ENCODE data around the gene LIPA.

DNA sequence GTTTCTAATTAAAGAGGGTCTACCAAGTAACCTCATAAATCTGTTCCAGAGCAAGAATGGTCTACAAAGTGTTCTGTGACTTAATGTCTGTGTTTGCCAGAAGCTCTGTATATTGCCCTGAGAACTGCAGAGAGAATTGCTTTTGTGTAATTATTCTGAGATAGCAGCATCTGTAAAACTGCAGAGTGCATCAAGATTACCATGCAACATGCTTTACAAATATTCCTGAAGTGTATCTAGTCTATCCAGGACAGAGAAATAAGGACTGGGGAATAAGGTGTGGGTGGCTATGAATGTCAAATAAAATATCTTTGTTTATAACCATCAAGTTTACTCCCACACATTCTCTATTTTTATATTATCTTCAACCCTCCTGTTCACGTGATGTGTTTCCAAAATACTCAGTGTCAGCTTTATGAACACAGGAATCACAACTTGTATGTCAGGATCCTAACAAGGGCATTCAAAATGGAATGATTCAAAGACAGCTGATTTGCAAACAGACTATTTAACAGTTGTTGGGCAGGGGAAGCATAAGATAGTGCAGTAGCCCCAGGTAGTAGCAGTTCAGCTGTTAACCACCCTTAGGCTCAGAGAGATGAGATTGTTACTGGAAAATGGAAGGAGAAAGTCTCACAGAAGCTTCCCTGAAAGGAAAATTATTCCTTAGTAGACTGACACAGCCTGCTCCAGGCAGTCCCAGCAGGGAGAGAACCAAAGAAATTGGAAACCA, 15.3 kb upstream of the LIPA start:
- TF ChIP-seq, protein P1, sequence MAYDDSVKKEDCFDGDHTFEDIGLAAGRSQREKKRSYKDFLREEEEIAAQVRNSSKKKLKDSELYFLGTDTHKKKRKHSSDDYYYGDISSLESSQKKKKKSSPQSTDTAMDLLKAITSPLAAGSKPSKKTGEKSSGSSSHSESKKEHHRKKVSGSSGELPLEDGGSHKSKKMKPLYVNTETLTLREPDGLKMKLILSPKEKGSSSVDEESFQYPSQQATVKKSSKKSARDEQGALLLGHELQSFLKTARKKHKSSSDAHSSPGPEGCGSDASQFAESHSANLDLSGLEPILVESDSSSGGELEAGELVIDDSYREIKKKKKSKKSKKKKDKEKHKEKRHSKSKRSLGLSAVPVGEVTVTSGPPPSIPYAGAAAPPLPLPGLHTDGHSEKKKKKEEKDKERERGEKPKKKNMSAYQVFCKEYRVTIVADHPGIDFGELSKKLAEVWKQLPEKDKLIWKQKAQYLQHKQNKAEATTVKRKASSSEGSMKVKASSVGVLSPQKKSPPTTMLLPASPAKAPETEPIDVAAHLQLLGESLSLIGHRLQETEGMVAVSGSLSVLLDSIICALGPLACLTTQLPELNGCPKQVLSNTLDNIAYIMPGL (CRISPR knock-in tag; IDR thresholded peaks at IDR 0.05), result no peak
- TF ChIP-seq, protein P2, sequence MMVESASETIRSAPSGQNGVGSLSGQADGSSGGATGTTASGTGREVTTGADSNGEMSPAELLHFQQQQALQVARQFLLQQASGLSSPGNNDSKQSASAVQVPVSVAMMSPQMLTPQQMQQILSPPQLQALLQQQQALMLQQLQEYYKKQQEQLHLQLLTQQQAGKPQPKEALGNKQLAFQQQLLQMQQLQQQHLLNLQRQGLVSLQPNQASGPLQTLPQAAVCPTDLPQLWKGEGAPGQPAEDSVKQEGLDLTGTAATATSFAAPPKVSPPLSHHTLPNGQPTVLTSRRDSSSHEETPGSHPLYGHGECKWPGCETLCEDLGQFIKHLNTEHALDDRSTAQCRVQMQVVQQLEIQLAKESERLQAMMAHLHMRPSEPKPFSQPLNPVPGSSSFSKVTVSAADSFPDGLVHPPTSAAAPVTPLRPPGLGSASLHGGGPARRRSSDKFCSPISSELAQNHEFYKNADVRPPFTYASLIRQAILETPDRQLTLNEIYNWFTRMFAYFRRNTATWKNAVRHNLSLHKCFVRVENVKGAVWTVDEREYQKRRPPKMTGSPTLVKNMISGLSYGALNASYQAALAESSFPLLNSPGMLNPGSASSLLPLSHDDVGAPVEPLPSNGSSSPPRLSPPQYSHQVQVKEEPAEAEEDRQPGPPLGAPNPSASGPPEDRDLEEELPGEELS (CRISPR knock-in tag; IDR thresholded peaks at IDR 0.05), result no peak
- TF ChIP-seq ATF1 (CRISPR knock-in tag; IDR thresholded peaks at IDR 0.05), result no peak
- no peak for TF ChIP-seq JUN (CRISPR knock-in tag; IDR thresholded peaks at IDR 0.05)
- TF ChIP-seq NFE2L1 (CRISPR knock-in tag; IDR thresholded peaks at IDR 0.05), result no peak
- TF ChIP-seq, protein P3, sequence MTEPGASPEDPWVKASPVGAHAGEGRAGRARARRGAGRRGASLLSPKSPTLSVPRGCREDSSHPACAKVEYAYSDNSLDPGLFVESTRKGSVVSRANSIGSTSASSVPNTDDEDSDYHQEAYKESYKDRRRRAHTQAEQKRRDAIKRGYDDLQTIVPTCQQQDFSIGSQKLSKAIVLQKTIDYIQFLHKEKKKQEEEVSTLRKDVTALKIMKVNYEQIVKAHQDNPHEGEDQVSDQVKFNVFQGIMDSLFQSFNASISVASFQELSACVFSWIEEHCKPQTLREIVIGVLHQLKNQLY (CRISPR knock-in tag; IDR thresholded peaks at IDR 0.05), result no peak
- TF ChIP-seq, protein P4, sequence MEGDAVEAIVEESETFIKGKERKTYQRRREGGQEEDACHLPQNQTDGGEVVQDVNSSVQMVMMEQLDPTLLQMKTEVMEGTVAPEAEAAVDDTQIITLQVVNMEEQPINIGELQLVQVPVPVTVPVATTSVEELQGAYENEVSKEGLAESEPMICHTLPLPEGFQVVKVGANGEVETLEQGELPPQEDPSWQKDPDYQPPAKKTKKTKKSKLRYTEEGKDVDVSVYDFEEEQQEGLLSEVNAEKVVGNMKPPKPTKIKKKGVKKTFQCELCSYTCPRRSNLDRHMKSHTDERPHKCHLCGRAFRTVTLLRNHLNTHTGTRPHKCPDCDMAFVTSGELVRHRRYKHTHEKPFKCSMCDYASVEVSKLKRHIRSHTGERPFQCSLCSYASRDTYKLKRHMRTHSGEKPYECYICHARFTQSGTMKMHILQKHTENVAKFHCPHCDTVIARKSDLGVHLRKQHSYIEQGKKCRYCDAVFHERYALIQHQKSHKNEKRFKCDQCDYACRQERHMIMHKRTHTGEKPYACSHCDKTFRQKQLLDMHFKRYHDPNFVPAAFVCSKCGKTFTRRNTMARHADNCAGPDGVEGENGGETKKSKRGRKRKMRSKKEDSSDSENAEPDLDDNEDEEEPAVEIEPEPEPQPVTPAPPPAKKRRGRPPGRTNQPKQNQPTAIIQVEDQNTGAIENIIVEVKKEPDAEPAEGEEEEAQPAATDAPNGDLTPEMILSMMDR (IDR thresholded peaks at IDR 0.05), result no peak
- TF ChIP-seq, protein P5, sequence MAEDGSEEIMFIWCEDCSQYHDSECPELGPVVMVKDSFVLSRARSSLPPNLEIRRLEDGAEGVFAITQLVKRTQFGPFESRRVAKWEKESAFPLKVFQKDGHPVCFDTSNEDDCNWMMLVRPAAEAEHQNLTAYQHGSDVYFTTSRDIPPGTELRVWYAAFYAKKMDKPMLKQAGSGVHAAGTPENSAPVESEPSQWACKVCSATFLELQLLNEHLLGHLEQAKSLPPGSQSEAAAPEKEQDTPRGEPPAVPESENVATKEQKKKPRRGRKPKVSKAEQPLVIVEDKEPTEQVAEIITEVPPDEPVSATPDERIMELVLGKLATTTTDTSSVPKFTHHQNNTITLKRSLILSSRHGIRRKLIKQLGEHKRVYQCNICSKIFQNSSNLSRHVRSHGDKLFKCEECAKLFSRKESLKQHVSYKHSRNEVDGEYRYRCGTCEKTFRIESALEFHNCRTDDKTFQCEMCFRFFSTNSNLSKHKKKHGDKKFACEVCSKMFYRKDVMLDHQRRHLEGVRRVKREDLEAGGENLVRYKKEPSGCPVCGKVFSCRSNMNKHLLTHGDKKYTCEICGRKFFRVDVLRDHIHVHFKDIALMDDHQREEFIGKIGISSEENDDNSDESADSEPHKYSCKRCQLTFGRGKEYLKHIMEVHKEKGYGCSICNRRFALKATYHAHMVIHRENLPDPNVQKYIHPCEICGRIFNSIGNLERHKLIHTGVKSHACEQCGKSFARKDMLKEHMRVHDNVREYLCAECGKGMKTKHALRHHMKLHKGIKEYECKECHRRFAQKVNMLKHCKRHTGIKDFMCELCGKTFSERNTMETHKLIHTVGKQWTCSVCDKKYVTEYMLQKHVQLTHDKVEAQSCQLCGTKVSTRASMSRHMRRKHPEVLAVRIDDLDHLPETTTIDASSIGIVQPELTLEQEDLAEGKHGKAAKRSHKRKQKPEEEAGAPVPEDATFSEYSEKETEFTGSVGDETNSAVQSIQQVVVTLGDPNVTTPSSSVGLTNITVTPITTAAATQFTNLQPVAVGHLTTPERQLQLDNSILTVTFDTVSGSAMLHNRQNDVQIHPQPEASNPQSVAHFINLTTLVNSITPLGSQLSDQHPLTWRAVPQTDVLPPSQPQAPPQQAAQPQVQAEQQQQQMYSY (CRISPR knock-in tag; IDR thresholded peaks at IDR 0.05), result no peak
- TF ChIP-seq, protein P6, sequence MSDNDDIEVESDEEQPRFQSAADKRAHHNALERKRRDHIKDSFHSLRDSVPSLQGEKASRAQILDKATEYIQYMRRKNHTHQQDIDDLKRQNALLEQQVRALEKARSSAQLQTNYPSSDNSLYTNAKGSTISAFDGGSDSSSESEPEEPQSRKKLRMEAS (CRISPR knock-in tag; IDR thresholded peaks at IDR 0.05), result no peak
- TF ChIP-seq TEAD1 (CRISPR knock-in tag; IDR thresholded peaks at IDR 0.05), result no peak
- TF ChIP-seq ESRRA (CRISPR knock-in tag; IDR thresholded peaks at IDR 0.05; ENCODE audit: borderline replicate concordance), result no peak
- no peak for TF ChIP-seq ZNF121 (CRISPR knock-in tag; IDR thresholded peaks at IDR 0.05)
- TF ChIP-seq, protein P7, sequence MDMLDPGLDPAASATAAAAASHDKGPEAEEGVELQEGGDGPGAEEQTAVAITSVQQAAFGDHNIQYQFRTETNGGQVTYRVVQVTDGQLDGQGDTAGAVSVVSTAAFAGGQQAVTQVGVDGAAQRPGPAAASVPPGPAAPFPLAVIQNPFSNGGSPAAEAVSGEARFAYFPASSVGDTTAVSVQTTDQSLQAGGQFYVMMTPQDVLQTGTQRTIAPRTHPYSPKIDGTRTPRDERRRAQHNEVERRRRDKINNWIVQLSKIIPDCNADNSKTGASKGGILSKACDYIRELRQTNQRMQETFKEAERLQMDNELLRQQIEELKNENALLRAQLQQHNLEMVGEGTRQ (CRISPR knock-in tag; IDR thresholded peaks at IDR 0.05), result no peak
- TF ChIP-seq TP53 (CRISPR knock-in tag; IDR thresholded peaks at IDR 0.05), result no peak
